GM21737 (cell line): ENCODE data around the gene PTPRJ.

ENCODE experiments used
- ATAC-seq: cut with Tn5 transposase; IDR thresholded peaks from one replicate; pipeline ENCODE4 v1.9.1; 2021; ENCODE audit warnings: mild to moderate bottlenecking, moderate library complexity; ENCODE audit not compliant: unreplicated experiment

The PTPRJ gene

DNA sequence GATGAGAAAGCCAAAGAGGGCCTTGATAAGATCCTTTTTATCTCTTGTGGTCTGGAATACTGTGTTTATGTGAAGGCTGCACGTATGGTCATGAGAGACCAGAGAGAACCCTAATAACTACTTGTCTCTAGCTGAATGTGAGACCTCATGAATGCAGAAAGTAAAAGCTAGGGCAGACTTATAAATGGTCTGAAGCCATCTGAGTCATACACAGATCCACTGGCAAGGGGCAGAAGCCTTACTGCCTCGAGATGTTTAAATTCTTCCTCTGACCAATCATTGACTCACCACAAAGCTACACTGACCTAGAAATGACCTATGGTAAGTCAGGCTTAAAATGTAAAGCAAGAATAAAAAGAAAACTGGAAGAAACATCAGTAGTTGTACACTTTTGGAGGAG lies 213.5 kb downstream of the PTPRJ start:
- no peak for ATAC-seq

DNA sequence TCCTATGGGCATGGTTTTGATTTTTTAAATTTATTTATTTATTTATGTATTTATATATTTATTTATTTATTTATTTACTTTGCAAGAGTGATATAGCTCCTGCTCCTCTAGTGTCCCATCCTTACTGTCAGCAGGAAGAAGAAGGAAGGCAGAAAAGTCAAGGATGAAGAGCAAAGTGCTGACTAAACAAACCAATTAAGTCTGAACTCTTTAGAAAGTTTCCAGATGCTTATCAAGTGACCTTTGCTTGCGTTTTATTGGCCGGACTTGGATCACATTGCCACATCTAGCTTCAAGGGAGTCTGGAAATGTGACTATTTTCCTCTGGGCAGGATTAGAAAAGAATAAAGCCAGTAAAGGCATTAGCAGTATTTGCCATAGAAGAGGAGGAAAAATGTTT lies 227.5 kb downstream of the PTPRJ start:
- ATAC-seq, result no peak

- no peak for ATAC-seq
These were observed 229.7 kb downstream of the PTPRJ start for GRCh38 chr11:48210052-48210451.

DNA sequence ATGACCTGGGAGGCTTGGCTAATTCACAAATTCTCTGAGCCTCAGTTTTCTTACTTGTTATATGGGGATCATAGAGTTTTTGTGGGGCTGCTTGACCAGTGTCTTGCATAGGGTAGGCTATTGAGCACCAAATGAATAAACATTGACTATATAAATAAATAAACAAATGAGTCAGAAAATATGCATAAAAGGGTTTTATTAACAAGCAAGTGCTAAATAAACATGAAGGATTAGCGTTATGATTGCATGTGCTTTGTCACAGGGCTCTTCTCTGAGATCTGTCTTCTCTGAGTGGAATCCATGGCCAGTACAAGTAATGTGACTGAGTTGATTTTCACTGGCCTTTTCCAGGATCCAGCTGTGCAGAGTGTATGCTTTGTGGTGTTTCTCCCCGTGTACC lies 236.2 kb downstream of the PTPRJ start, which contains the start of gene OR4B1:
Gene OR4B1, plus strand, starts transcription at position 301 of the 400 bp plus-strand sequence. Its CDS starts 0 bp downstream, at position 301.
- no peak for ATAC-seq
